Lung microvascular endothelial cell (primary cell): ENCODE measurements around the gene CCL8. TPM values are rescaled to one million over a fixed set of nuclear protein-coding genes. Genes with fewer than 3 reads are reported as not detected.
"Not testable (repeated sequence)": the region's sequence is repeated elsewhere in the genome, so short reads cannot be mapped to it uniquely, and the experiment has no call there.

ENCODE experiments used
- DNase-seq, 2 donors: peaks; one replicate each; pipeline versions ENCODE4 v3.0.0 to v3.0.0-alpha.2; 2010; ENCODE audit warnings: low read depth in 2 of 2
- total RNA-seq: library from RNA; depleted of rRNA; stranded (reverse); fragments of >200 nt; gene quantifications from 2 replicates; pipeline ENCODE4 v1.2.1, GENCODE V29; 2014

The CCL8 gene
- total RNA-seq, 1 donor from 2014 or later = not detected

- no peak for DNase-seq
Observed at GRCh38 chr17:34313164-34313563, 6.1 kb upstream of the CCL8 start.

DNA sequence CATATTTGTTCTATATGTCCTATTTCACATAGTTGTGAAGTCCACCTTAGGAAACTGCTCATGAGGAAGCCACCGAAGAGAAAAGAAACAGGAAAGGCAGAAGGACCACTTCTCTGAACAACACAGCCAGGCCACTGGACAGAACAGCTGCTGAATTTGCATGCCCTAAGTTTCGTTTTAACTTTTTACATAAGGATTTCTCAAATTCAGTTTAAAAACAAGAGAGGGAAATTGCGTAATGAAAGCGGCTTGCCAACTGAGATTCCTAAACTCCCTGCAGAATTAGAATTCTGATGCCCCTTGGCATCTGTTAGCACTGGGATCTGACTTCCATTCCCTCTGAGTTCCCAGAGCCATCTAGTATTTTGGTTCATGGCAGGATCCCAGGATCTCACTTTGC is 5.0 kb upstream of the CCL8 start:
- peak in 1 of 2 donors; percentile 57 for DNase-seq

GRCh38 chr17:34318474-34318873 is 761 bp upstream of the CCL8 start:
- DNase-seq = no peak

GRCh38 chr17:34321964-34322363 is 2.7 kb downstream of the CCL8 start:
- no peak for DNase-seq

DNA sequence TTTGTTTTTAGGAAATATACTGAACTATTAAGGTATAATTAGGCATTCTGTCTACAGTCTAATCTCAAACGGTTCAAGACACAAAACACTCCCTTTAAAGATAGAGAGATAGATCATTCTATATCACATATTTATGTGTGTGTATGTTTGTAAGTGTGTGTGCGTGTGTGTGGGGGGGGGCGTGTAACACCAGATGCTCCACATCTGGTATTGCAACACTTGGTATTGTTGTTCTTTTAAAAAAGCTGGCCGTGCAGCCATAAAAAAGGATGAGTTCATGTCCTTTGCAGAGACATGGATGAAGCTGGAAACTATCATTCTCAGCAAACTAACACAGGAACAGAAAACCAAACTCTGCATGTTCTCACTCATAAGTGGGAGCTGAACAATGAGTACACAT is 8.3 kb downstream of the CCL8 start:
- DNase-seq = not testable (repeated sequence)

- DNase-seq = no peak
Observed at GRCh38 chr17:34337701-34338100, 18.5 kb downstream of the CCL8 start.

DNA sequence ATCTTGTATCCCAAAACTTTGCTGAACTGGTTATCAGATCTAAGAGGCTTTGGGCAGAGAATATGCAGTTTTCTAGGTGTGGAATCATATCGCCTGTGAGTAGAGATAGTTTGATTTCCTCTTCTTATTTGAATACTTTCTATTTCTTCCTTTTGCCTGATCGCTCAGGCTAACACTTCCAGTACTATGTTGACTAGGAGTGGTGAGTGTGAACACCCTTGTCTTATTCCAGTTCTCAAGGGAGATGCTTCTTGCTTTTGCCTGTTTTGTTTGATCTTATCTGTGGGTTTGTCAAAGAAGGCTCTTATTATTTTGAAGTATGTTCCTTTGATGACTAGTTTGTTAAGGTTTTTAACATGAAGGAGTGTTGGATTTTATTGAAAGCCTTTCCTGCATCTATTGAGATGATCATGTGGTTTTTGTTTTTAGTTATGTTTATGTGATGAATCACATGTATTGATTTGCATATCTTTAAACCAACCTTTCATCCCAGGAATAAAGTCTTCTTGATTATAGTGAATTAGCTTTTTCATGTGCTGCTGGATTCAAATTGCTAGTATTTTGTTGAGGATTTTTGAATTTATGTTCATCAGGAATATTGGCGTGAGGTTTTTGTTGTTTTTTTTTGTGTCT is 20.0 kb downstream of the CCL8 start:
- no peak for DNase-seq

GRCh38 chr17:34341916-34342315 is 22.7 kb downstream of the CCL8 start:
- no peak for DNase-seq

DNA sequence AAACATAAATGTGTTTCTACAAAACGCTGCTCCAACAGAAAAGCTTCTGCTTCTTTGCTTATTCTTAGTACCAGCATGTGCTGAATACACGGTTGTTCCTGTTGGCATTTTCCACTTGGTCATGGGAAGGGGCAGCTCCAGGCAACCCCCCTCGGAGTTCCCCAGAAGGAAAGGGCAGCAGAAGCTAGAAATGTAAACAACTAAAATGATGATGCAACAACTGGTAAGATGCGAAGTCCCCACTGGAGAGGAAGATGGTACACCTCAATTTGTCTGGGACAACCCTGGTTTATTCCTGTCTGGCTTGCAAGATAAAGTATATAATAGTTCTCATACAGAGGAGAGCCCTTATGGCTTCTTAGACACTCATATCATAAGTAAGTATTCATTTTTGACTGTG is 27.8 kb downstream of the CCL8 start:
- no peak for DNase-seq

DNA sequence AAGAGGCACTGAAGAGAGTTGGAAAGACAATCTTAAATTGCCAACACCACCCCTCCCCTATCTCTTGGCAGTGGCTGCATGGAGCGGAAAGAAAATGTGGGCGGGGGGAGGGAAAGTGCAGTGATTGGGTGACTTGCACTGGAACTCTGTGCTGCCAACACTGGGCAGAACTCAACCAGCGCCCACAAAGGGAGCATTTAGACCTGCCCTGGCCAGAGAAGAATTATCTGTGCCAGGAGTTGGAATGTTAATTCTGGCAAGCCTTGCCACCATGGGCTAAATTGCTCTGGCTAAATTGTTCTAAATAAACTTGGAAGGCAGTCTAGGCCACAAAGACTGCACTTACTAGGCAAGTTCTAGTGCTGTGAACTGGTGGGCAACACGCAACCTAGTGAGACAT is 30.5 kb downstream of the CCL8 start:
- DNase-seq = no peak

GRCh38 chr17:34351096-34351495 is 31.9 kb downstream of the CCL8 start:
- no peak for DNase-seq

- no peak for DNase-seq
Observed at GRCh38 chr17:34352191-34352590, 33.0 kb downstream of the CCL8 start.

- DNase-seq = no peak
Observed at GRCh38 chr17:34354637-34355036, 35.4 kb downstream of the CCL8 start.

- no peak for DNase-seq
Observed at GRCh38 chr17:34356194-34356593, 37.0 kb downstream of the CCL8 start, which contains the start of gene CCL13. Gene CCL13, plus strand, starts transcription at chr17:34356480. Its CDS starts 47 bp downstream, at chr17:34356527.

GRCh38 chr17:34357398-34357797 is 38.2 kb downstream of the CCL8 start:
- DNase-seq = no peak

- no peak for DNase-seq
Observed at GRCh38 chr17:34358631-34359030, 39.4 kb downstream of the CCL8 start.

- no peak for DNase-seq
Observed at GRCh38 chr17:34360601-34361270, 41.5 kb downstream of the CCL8 start.

GRCh38 chr17:34361478-34362061 is 42.3 kb downstream of the CCL8 start:
- peak; percentile 91 to 95 for DNase-seq

DNA sequence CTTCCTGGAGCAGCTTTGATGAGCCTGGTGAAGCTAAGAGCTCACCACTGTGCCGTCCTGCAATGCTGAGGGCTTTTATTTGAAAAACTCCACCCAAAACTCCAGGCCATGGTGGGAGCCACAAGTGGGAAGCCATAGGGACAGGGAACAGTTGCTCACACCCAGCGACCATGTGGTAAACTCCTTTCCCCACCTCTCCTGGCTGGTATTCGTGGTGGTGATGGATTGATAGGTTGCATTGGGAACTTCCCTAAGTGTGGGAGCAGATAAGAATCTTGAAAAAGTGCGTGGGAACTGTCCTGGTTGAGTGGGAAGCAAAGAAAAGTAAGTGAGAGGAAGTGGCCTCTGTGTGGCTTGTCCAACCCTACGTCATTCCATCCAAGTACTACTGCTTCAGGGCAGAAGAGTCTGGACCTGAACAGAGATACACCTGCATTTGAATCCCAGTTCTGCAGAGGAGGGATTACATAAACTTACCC is 44.0 kb downstream of the CCL8 start, which contains the start of gene CCL1:
Gene CCL1 (minus strand): TSS at position 51 of the 479 bp plus-strand sequence. CDS start 72 bp downstream, outside the sequence.
- DNase-seq = no peak

GRCh38 chr17:34364751-34365150 is 45.5 kb downstream of the CCL8 start:
- no peak for DNase-seq

GRCh38 chr17:34365340-34365739 is 46.1 kb downstream of the CCL8 start:
- no peak for DNase-seq

- DNase-seq = no peak
Observed at GRCh38 chr17:34366010-34366409, 46.8 kb downstream of the CCL8 start.
